ENCODE data around the gene LHFPL2. TPM values are rescaled to one million over a fixed set of nuclear protein-coding genes. Genes with fewer than 3 reads are reported as not detected.

LHFPL2 gene
- total and polyA plus RNA-seq, 3 donors from 2014 or later, result 24.8 to 48.6 (median 42.8) TPM

DNA sequence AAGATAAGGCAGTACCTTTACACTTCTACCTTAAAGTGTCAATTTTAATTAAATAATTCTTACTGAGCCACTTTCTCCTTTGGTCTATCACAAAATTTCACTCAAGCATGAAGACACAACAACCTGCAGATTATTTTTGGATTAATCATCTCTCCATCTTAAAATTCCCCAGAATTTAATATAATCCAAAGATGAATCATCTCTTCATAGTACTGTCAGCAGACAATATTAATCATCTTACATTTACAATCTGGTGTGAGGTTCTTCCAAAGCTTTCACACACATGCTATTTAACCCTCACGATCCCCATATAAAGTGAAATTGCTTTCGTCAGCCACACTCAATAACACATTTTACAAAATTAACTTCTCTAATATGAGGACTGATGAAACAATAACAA is 43.0 kb downstream of the LHFPL2 start:
- WGBS, 2 donors, result 95 to 96% methylated on average over 2 of the region's 2 CpGs
- no peak for DNase-seq
- Histone ChIP-seq H3K4me3 (no peak overlapping the region), H3K27me3 (no peaks in the 10 kb centered on the region), H3K36me3 (ENCODE audit: low read depth, missing control alignments) (no peaks in the 10 kb centered on the region), H3K9me3 (no peaks in the 10 kb centered on the region), H3K27ac (no peak overlapping the region), H3K4me1 (peaks cover 9% of the 10 kb centered on the region)
- intact Hi-C loops (cut with DNase I; ENCODE audit: low total_unique reads), result no loop called here
- TF ChIP-seq, protein P1, sequence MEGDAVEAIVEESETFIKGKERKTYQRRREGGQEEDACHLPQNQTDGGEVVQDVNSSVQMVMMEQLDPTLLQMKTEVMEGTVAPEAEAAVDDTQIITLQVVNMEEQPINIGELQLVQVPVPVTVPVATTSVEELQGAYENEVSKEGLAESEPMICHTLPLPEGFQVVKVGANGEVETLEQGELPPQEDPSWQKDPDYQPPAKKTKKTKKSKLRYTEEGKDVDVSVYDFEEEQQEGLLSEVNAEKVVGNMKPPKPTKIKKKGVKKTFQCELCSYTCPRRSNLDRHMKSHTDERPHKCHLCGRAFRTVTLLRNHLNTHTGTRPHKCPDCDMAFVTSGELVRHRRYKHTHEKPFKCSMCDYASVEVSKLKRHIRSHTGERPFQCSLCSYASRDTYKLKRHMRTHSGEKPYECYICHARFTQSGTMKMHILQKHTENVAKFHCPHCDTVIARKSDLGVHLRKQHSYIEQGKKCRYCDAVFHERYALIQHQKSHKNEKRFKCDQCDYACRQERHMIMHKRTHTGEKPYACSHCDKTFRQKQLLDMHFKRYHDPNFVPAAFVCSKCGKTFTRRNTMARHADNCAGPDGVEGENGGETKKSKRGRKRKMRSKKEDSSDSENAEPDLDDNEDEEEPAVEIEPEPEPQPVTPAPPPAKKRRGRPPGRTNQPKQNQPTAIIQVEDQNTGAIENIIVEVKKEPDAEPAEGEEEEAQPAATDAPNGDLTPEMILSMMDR (IDR thresholded peaks at IDR 0.05), result no peak
- TF ChIP-seq POLR2A (IDR thresholded peaks at IDR 0.05), result no peak

DNA sequence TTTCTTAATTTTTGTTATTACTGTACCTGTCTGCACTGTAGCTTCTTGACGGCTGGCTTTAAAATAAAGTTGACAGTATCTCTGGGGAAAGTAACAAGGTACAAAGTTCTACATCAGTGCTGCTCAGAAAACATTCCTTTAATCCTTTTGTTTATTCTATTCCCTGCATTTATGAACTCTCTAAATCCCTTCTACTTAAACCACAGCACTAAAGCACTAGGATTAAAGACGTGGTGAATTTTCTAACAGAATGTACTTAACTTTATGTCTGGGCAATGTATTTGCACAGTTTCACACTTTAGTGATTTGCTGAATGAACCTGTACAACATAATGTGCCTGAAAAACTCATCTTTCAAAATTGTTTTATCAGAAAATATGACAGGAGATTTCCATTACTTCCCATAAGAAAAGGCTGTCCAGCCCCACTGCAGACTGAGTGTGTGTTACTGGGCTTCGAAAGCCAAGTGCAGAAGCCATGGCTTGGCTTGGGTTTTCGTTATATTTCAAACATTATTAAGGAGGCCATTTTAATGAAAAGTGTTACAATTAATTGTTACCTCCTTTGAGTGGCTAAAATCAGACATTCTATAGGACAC is 43.8 kb downstream of the LHFPL2 start:
- Histone ChIP-seq H3K4me3 (no peak overlapping the region), H3K9me3 (no peaks in the 10 kb centered on the region), H3K27me3 (no peaks in the 10 kb centered on the region), H3K4me1 (peaks cover under 1% of the 10 kb centered on the region), H3K36me3 (ENCODE audit: low read depth, missing control alignments) (no peaks in the 10 kb centered on the region), H3K27ac (no peak overlapping the region)
- no peak for DNase-seq
- 87% methylated on average over 4 of the region's 4 CpGs for WGBS, 2 donors
- TF ChIP-seq POLR2A (IDR thresholded peaks at IDR 0.05), result no peak
- TF ChIP-seq, protein P1 (IDR thresholded peaks at IDR 0.05), result no peak
- intact Hi-C loops (cut with DNase I; ENCODE audit: low total_unique reads), result no loop called here

DNA sequence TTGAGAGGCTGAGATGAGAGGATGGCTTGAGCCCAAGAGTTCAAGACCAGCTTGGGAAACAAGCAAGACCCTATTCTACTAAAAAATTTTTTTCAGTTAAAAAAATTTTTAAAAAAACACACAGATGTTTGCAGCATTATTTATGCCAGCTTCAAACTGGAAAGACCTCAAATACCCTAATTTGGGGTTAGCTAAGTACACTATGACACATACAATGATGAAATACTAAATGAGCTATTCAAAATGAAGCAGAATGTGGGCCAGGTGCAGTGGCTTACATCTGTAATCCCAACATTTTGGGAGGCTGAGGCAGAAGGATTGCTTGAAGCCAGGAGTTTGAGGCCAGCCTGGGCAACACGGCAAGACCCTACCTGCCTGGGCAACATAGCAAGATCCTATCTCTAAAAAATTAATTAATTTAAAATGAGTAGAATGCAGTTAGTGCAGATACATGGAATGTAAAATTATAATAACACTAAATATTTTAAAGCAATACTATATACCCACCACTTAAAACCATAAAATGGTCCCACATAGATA is 44.9 kb downstream of the LHFPL2 start:
- no peaks in the 10 kb centered on the region for H3K36me3 ChIP-seq (ENCODE audit: low read depth, missing control alignments)
- H3K9me3 ChIP-seq, result no peaks in the 10 kb centered on the region
- no peak overlapping the region for H3K27ac ChIP-seq
- TF ChIP-seq POLR2A (IDR thresholded peaks at IDR 0.05), result no peak
- TF ChIP-seq, protein P1 (IDR thresholded peaks at IDR 0.05), result no peak
- H3K4me3 ChIP-seq, result no peak overlapping the region
- no peak for DNase-seq
- intact Hi-C loops (cut with DNase I; ENCODE audit: low total_unique reads), result no loop called here
- H3K4me1 ChIP-seq, result no peaks in the 10 kb centered on the region
- H3K27me3 ChIP-seq, result no peaks in the 10 kb centered on the region
- WGBS, 2 donors, result 79 to 100% methylated on average over 1 of the region's 1 CpG

DNA sequence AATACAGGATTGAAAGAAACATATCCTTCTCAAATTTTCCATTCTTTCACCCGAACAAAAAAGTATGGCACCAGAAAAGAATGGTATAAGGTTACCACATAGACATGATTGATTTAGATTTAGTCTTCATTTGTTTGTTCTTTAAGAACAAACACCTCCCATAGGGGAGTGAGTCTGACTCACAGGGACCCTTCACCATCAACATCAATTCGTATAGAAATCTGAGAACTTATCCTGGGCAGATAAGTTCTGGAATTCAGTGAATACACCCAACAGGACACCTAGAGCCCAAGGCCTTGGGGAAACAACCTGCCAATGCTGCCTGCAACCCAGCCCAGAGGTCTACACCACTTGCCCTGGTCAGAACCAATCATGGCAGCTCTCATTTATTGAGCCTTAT is 46.2 kb downstream of the LHFPL2 start:
- DNase-seq, result no peak
- WGBS, 2 donors, result 80 to 89% methylated on average over 2 of the region's 2 CpGs
- Histone ChIP-seq H3K9me3 (no peaks in the 10 kb centered on the region), H3K4me1 (no peaks in the 10 kb centered on the region), H3K27ac (no peak overlapping the region), H3K27me3 (no peaks in the 10 kb centered on the region), H3K4me3 (no peak overlapping the region), H3K36me3 (ENCODE audit: low read depth, missing control alignments) (no peaks in the 10 kb centered on the region)
- intact Hi-C loops (cut with DNase I; ENCODE audit: low total_unique reads), result no loop called here
- TF ChIP-seq, protein P1 (IDR thresholded peaks at IDR 0.05), result no peak
- no peak for TF ChIP-seq POLR2A (IDR thresholded peaks at IDR 0.05)

Data from testis (tissue), 3 donors.